Measurements from ENCODE around the gene DDX21. TPM values are rescaled to one million over a fixed set of nuclear protein-coding genes. Genes with fewer than 3 reads are reported as not detected.
"Not testable (repeated sequence)": the region's sequence is repeated elsewhere in the genome, so short reads cannot be mapped to it uniquely, and the experiment has no call there.

The DDX21 gene
- 48.7 TPM for polyA plus RNA-seq (2013, experiment 1 of 2)
- 50.0 TPM for polyA plus RNA-seq (2013, experiment 2 of 2)

DNA sequence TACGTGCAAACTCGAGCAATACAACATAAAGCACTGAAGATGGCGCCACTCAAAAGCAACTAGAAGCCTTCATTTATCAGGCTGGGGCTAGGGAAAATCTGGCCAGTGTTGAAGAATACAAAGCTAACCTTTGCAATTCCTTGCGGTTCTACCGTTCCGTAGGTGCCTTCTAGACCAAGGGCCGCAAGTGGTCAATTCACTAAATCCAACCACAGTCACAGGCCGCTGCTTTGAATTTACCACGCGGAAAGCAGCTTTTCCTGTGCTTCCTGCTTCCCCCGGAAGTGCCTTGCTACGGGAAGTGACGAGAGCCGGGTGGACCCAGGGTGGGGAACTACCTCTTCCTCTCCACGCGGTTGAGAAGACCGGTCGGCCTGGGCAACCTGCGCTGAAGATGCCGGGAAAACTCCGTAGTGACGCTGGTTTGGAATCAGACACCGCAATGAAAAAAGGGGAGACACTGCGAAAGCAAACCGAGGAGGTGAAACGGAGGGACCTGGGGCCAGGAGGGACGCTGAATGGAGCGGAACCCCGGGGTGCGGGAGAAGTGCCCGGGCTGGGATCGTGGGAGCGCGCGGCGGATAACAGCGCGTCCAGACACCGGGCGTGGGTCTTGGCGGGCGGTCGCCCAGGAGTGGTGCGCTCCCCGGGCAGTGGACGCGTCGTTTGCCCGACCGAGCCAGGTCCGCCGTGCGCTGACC lies at the start of gene DDX21:
TSS of gene DDX21 (plus strand) at position 339 of the 701 bp plus-strand sequence. CDS start at position 395, 56 bp downstream.
- Histone ChIP-seq H3K23ac (ENCODE audit: low read depth, low read length, poor library complexity) (peak within 1 kb of the TSS; percentile 26), H3K27me3 (ENCODE audit: control insufficient read depth in 3 of 3, insufficient read depth in 3 of 3, low read depth in 1 of 3, low read length in 3 of 3) (no peaks in the 10 kb centered on the region), H3K9ac (ENCODE audit: low read depth, low read length, poor library complexity) (peak within 1 kb of the TSS; percentile 71), H2AFZ (ENCODE audit: low read length) (peak within 1 kb of the TSS; percentile 89), H3K4me3 (ENCODE audit: low read length in 2 of 2) (peak within 1 kb of the TSS; percentile 60 to 99), H3K4me2 (ENCODE audit: insufficient read depth, low read length, poor library complexity, severe bottlenecking) (peak within 1 kb of the TSS; percentile 52), H3K4me1 (ENCODE audit: control insufficient read depth in 2 of 2, insufficient read depth in 1 of 2, low read depth in 1 of 2, low read length in 2 of 2) (peaks cover 2 to 3% of the 10 kb centered on the region in 2 donors), H3K18ac (ENCODE audit: low read length) (no peak within 1 kb of the TSS), H3K27ac (replicated peaks; ENCODE audit: low read length) (peak within 1 kb of the TSS; percentile 74), H2BK5ac (ENCODE audit: low read length) (no peak within 1 kb of the TSS), H4K8ac (ENCODE audit: low read depth, low read length) (no peak within 1 kb of the TSS), H3K4ac (ENCODE audit: low read length) (no peak within 1 kb of the TSS), H2BK15ac (ENCODE audit: low read length) (no peak within 1 kb of the TSS), H2BK12ac (ENCODE audit: low read length) (no peak within 1 kb of the TSS), H2AK5ac (ENCODE audit: low read depth, low read length) (no peak within 1 kb of the TSS), H3K36me3 (replicated peaks in 1 of 2; ENCODE audit: control insufficient read depth in 2 of 2, insufficient read depth in 2 of 2, low read length in 2 of 2) (peaks cover 3 to 28% of the 10 kb centered on the region in 2 donors), H4K91ac (ENCODE audit: low read depth, low read length, poor library complexity) (no peak within 1 kb of the TSS), H3K79me1 (ENCODE audit: low read depth, low read length) (peaks cover 4% of the 10 kb centered on the region), H3K9me3 (replicated peaks in 1 of 2; ENCODE audit: control insufficient read depth in 2 of 2, insufficient read depth in 1 of 2, low read depth in 1 of 2, low read length in 2 of 2) (no peaks in the 10 kb centered on the region), H2BK120ac (ENCODE audit: low read depth, low read length) (no peak within 1 kb of the TSS), H3K14ac (ENCODE audit: low read length) (no peak within 1 kb of the TSS)
- no CpG with 5 or more reads among the region's 53 CpGs for WGBS, 2 donors (ENCODE audit: extremely low coverage in 2 of 2, insufficient read length in 2 of 2, insufficient replicate concordance in 1 of 2)
- peak; percentile 75 for DNase-seq (ENCODE audit: low spot score)

DNA sequence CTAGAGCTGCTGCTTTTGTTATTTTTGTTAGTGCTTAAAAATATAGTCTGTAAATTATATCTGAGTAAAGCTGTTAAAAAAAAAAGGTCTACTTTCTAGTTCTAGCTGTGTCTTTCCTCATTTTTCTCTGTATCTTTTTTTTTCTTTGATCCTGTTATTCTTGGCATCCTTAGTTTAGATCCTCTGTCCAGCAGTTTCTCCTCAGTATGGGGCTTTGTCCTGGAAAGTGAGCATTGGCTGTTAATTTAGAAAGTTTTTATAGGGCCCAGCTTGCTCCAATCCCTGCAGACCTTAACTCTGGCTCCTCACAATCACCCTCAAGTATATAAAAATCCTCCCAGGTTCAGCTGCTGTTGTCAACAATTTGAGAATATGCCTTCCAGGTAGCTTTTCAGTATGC lies 31.4 kb upstream of the DDX21 start:
- Histone ChIP-seq H3K36me3 (replicated peaks in 1 of 2; ENCODE audit: control insufficient read depth in 2 of 2, insufficient read depth in 2 of 2, low read length in 2 of 2) (peaks cover 2 to 93% of the 10 kb centered on the region in 2 donors), H2BK12ac (ENCODE audit: low read length) (no peak overlapping the region)

DNA sequence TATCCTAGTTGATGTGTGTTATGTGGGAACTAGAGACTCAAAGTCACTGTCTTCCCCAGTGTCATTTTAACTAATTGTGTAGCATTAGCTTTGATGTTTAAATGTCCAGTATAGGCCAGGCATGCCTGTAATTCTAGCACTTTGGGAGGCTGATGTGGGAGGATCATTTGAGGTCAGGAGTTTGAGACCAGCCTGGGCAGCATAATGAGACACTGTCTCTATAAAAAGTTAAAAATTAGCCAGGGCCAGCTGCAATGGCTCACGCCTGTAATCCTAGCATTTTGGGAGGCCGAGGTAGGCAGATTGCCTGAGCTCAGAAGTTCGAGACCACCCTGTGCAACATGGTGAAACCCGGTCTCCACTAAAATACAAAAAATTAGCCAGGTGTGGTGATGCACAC lies 30.5 kb upstream of the DDX21 start:
- Histone ChIP-seq H2BK12ac (ENCODE audit: low read length) (no peak overlapping the region), H2BK5ac (ENCODE audit: low read length) (no peak overlapping the region), H3K18ac (ENCODE audit: low read length) (no peak overlapping the region), H2AK5ac (ENCODE audit: low read depth, low read length) (no peak overlapping the region), H3K79me1 (ENCODE audit: low read depth, low read length) (no peaks in the 10 kb centered on the region), H4K91ac (ENCODE audit: low read depth, low read length, poor library complexity) (no peak overlapping the region), H3K4me1 (ENCODE audit: control insufficient read depth in 2 of 2, insufficient read depth in 1 of 2, low read depth in 1 of 2, low read length in 2 of 2) (no peaks in the 10 kb centered on the region), H3K36me3 (replicated peaks in 1 of 2; ENCODE audit: control insufficient read depth in 2 of 2, insufficient read depth in 2 of 2, low read length in 2 of 2) (peaks cover 2 to 91% of the 10 kb centered on the region in 2 donors), H2AFZ (ENCODE audit: low read length) (no peak overlapping the region), H3K9me3 (replicated peaks in 1 of 2; ENCODE audit: control insufficient read depth in 2 of 2, insufficient read depth in 1 of 2, low read depth in 1 of 2, low read length in 2 of 2) (no peaks in the 10 kb centered on the region), H3K27me3 (ENCODE audit: control insufficient read depth in 3 of 3, insufficient read depth in 3 of 3, low read depth in 1 of 3, low read length in 3 of 3) (no peaks in the 10 kb centered on the region), H3K23ac (ENCODE audit: low read depth, low read length, poor library complexity) (no peak overlapping the region), H3K4ac (ENCODE audit: low read length) (no peak overlapping the region), H3K4me2 (ENCODE audit: insufficient read depth, low read length, poor library complexity, severe bottlenecking) (no peak overlapping the region), H3K9ac (ENCODE audit: low read depth, low read length, poor library complexity) (no peak overlapping the region), H4K8ac (ENCODE audit: low read depth, low read length) (no peak overlapping the region), H3K14ac (ENCODE audit: low read length) (no peak overlapping the region), H2BK120ac (ENCODE audit: low read depth, low read length) (no peak overlapping the region), H2BK15ac (ENCODE audit: low read length) (no peak overlapping the region), H3K4me3 (ENCODE audit: low read length in 2 of 2) (no peak overlapping the region), H3K27ac (replicated peaks; ENCODE audit: low read length) (no peak overlapping the region)
- no CpG with 5 or more reads among the region's 4 CpGs for WGBS, 2 donors (ENCODE audit: extremely low coverage in 2 of 2, insufficient read length in 2 of 2, insufficient replicate concordance in 1 of 2)
- DNase-seq (ENCODE audit: low spot score), result no peak

More for the DNA sequence above, 31.4 kb upstream of the DDX21 start:
- Histone ChIP-seq H2BK15ac (ENCODE audit: low read length) (no peak overlapping the region), H2AFZ (ENCODE audit: low read length) (no peak overlapping the region), H4K8ac (ENCODE audit: low read depth, low read length) (no peak overlapping the region), H2BK120ac (ENCODE audit: low read depth, low read length) (no peak overlapping the region), H3K14ac (ENCODE audit: low read length) (no peak overlapping the region), H4K91ac (ENCODE audit: low read depth, low read length, poor library complexity) (no peak overlapping the region), H3K4me3 (ENCODE audit: low read length in 2 of 2) (no peak overlapping the region), H3K23ac (ENCODE audit: low read depth, low read length, poor library complexity) (no peak overlapping the region), H3K9me3 (replicated peaks in 1 of 2; ENCODE audit: control insufficient read depth in 2 of 2, insufficient read depth in 1 of 2, low read depth in 1 of 2, low read length in 2 of 2) (no peaks in the 10 kb centered on the region), H3K4me2 (ENCODE audit: insufficient read depth, low read length, poor library complexity, severe bottlenecking) (no peak overlapping the region), H3K9ac (ENCODE audit: low read depth, low read length, poor library complexity) (no peak overlapping the region), H3K4me1 (ENCODE audit: control insufficient read depth in 2 of 2, insufficient read depth in 1 of 2, low read depth in 1 of 2, low read length in 2 of 2) (no peaks in the 10 kb centered on the region), H3K79me1 (ENCODE audit: low read depth, low read length) (no peaks in the 10 kb centered on the region), H2AK5ac (ENCODE audit: low read depth, low read length) (no peak overlapping the region), H3K27me3 (ENCODE audit: control insufficient read depth in 3 of 3, insufficient read depth in 3 of 3, low read depth in 1 of 3, low read length in 3 of 3) (no peaks in the 10 kb centered on the region), H2BK5ac (ENCODE audit: low read length) (no peak overlapping the region), H3K4ac (ENCODE audit: low read length) (no peak overlapping the region), H3K27ac (replicated peaks; ENCODE audit: low read length) (no peak overlapping the region), H3K18ac (ENCODE audit: low read length) (no peak overlapping the region)
- no peak for DNase-seq (ENCODE audit: low spot score)

DNA sequence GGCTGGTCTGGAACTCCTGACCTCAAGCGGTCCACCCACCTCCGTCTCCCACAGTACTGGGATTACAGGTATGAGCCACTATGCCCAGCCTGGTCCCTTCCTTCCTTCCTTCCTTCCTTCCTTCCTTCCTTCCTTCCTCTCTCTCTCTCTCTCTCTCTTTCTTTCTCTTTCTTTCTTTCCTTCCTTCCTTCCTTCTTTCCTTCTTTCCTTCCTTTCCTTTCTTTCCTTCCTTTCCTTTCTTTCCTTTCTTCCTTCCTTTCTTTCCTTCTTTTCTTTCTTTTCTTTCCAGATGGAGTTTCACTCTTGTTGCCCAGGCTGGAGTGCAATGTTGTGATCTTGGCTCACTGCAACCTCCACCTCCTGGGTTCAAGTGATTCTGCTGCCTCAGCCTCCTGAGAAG lies 26.8 kb upstream of the DDX21 start:
- not testable (repeated sequence) for H3K4ac ChIP-seq (ENCODE audit: low read length); H4K8ac ChIP-seq (ENCODE audit: low read depth, low read length); H3K27ac ChIP-seq (replicated peaks; ENCODE audit: low read length); H2BK12ac ChIP-seq (ENCODE audit: low read length); H2BK5ac ChIP-seq (ENCODE audit: low read length); H2AK5ac ChIP-seq (ENCODE audit: low read depth, low read length); H3K9ac ChIP-seq (ENCODE audit: low read depth, low read length, poor library complexity); DNase-seq (ENCODE audit: low spot score); H3K23ac ChIP-seq (ENCODE audit: low read depth, low read length, poor library complexity); H2BK120ac ChIP-seq (ENCODE audit: low read depth, low read length); H3K4me1 ChIP-seq (ENCODE audit: control insufficient read depth in 2 of 2, insufficient read depth in 1 of 2, low read depth in 1 of 2, low read length in 2 of 2); H3K4me3 ChIP-seq (ENCODE audit: low read length in 2 of 2); H3K9me3 ChIP-seq (replicated peaks in 1 of 2; ENCODE audit: control insufficient read depth in 2 of 2, insufficient read depth in 1 of 2, low read depth in 1 of 2, low read length in 2 of 2); H3K18ac ChIP-seq (ENCODE audit: low read length); H2AFZ ChIP-seq (ENCODE audit: low read length); H3K27me3 ChIP-seq (ENCODE audit: control insufficient read depth in 3 of 3, insufficient read depth in 3 of 3, low read depth in 1 of 3, low read length in 3 of 3); H3K4me2 ChIP-seq (ENCODE audit: insufficient read depth, low read length, poor library complexity, severe bottlenecking); H3K14ac ChIP-seq (ENCODE audit: low read length); H3K79me1 ChIP-seq (ENCODE audit: low read depth, low read length); H4K91ac ChIP-seq (ENCODE audit: low read depth, low read length, poor library complexity); H2BK15ac ChIP-seq (ENCODE audit: low read length)
- peaks cover 4 to 91% of the 10 kb centered on the region in 2 donors for H3K36me3 ChIP-seq (replicated peaks in 1 of 2; ENCODE audit: control insufficient read depth in 2 of 2, insufficient read depth in 2 of 2, low read length in 2 of 2)
- WGBS, 2 donors (ENCODE audit: extremely low coverage in 2 of 2, insufficient read length in 2 of 2, insufficient replicate concordance in 1 of 2), result no CpG with 5 or more reads among the region's 2 CpGs
